NCI-H524 (cell line): ENCODE results near the gene MAPK1.
"Not testable (repeated sequence)": the region's sequence is repeated elsewhere in the genome, so short reads cannot be mapped to it uniquely, and the experiment has no call there.

ENCODE experiments used
- DNase-seq, 2 experiments: peaks; one replicate each; lab custom pipeline; 2025; lab: John Stamatoyannopoulos, UW

MAPK1 gene

GRCh38 chr22:21790849-21791610, 76.4 kb downstream of the MAPK1 start:
- not testable (repeated sequence) for DNase-seq

- DNase-seq: no peak
These were observed 77.1 kb downstream of the MAPK1 start for GRCh38 chr22:21790359-21790758.

GRCh38 chr22:21787565-21787964, 79.9 kb downstream of the MAPK1 start:
- not testable (repeated sequence) for DNase-seq

GRCh38 chr22:21780259-21780658, 87.2 kb downstream of the MAPK1 start:
- no peak for DNase-seq

- DNase-seq: no peak
These were observed 88.0 kb downstream of the MAPK1 start for GRCh38 chr22:21779444-21779843.

- DNase-seq: no peak
These were observed 88.6 kb downstream of the MAPK1 start for GRCh38 chr22:21778705-21779363.

- DNase-seq: no peak
These were observed 95.8 kb downstream of the MAPK1 start for GRCh38 chr22:21771631-21771976.

- DNase-seq: no peak
These were observed 99.0 kb downstream of the MAPK1 start for GRCh38 chr22:21768435-21768834.

- DNase-seq: no peak
These were observed 100.6 kb downstream of the MAPK1 start for GRCh38 chr22:21766691-21767462.

GRCh38 chr22:21765909-21766529, 101.4 kb downstream of the MAPK1 start:
- no peak for DNase-seq

GRCh38 chr22:21764038-21764804, 103.2 kb downstream of the MAPK1 start:
- no peak for DNase-seq

- DNase-seq: no peak
These were observed 104.5 kb downstream of the MAPK1 start for GRCh38 chr22:21762712-21763581.

GRCh38 chr22:21761994-21762680, 105.3 kb downstream of the MAPK1 start:
- no peak for DNase-seq

GRCh38 chr22:21761086-21761485, 106.4 kb downstream of the MAPK1 start:
- no peak for DNase-seq

- DNase-seq: no peak
These were observed 106.8 kb downstream of the MAPK1 start for GRCh38 chr22:21760640-21761039.

GRCh38 chr22:21759646-21760376, 107.6 kb downstream of the MAPK1 start:
- DNase-seq: no peak

- DNase-seq: no peak
These were observed 108.4 kb downstream of the MAPK1 start for GRCh38 chr22:21759093-21759492.

- DNase-seq: no peak
These were observed 109.2 kb downstream of the MAPK1 start for GRCh38 chr22:21758091-21758864.

- DNase-seq: no peak
These were observed 111.6 kb downstream of the MAPK1 start for GRCh38 chr22:21755851-21756284.
